Psoas muscle (tissue), 8 donors: ENCODE measurements around the gene CLASP1. TPM values are rescaled to one million over a fixed set of nuclear protein-coding genes. Genes with fewer than 3 reads are reported as not detected.
A peak's percentile ranks its signal among the peaks of the same experiment; 100 is the strongest.
"Not testable (repeated sequence)": the region's sequence is repeated elsewhere in the genome, so short reads cannot be mapped to it uniquely, and the experiment has no call there.

Experiments used
- ATAC-seq, 4 donors: fragments of 200-7000 bp; cut with Tn5 transposase; one replicate each; pipeline ENCODE4 v1.9.1; 2020; ENCODE audit warnings: moderate library complexity in 3 of 4, mild to moderate bottlenecking in 2 of 4
- DNase-seq, 2 donors: peaks; one replicate each; pipeline ENCODE4 v3.0.0-alpha.2; 2020
- H3K27ac ChIP-seq: fragments of 200-600 bp; one replicate; pipeline ENCODE4 v1.8.0; 2022
- H3K27me3 ChIP-seq, 3 donors: fragments of 200-600 bp in 1 of 3; one replicate each; pipeline versions ENCODE4 v1.6.1 to v1.8.0; 2013 to 2022; ENCODE audit warnings: low read length in 2 of 3, mild to moderate bottlenecking in 2 of 3, moderate library complexity in 1 of 3; ENCODE audit not compliant: insufficient read depth in 3 of 3
- H3K36me3 ChIP-seq, 2 donors: fragments of 200-600 bp in 1 of 2; one replicate each; pipeline versions ENCODE4 v1.6.1 to v1.8.0; 2013 to 2022; ENCODE audit warnings: low read depth in 1 of 2, mild to moderate bottlenecking in 1 of 2, moderate library complexity in 1 of 2; ENCODE audit not compliant: insufficient read depth in 1 of 2
- H3K4me1 ChIP-seq: fragments of 200-600 bp; one replicate; pipeline ENCODE4 v1.8.0; 2022
- H3K4me3 ChIP-seq: fragments of 200-600 bp; one replicate; pipeline ENCODE4 v1.8.0; 2022; ENCODE audit warnings: mild to moderate bottlenecking
- H3K9me3 ChIP-seq: fragments of 200-600 bp; one replicate; pipeline ENCODE4 v1.8.0; 2022
- WGBS, 3 donors: extraction: QIAGEN DNeasy Blood & Tissue Kit; methylation state at CpG; one replicate each; pipeline versions ENCODE4 v1.1.6 to v1.1.7; 2013; 5-methylcytosine and 5-hydroxymethylcytosine counted together
- intact Hi-C, 2 donors: fragments of 100-400 bp; cut with DNase I; formaldehyde crosslinking; loops; one replicate each; pipeline versions ENCODE4 v1.11.0 to v1.14.2; 2022
- polyA plus RNA-seq, 3 donors: library from polyadenylated mRNA; stranded (reverse); fragments of 200-250 nt; gene quantifications; one replicate each; pipeline ENCODE4 v1.2.3, GENCODE V29; 2013
- total RNA-seq, 4 donors: library from RNA; stranded (reverse); fragmentation: NEBNext Ultra II Directional in 2 of 4; extraction: Animal tissue kit (Norgen Biotek cat#: 25700) in 2 of 4; gene quantifications; one replicate each; pipeline versions ENCODE4 v1.2.1 to v1.2.4, GENCODE V29; 2021 to 2023
- TF ChIP-seq, protein P1 (sequence below): fragments of 200-600 bp; IDR thresholded peaks from one replicate; pipeline ENCODE4 v1.8.0; 2022; ENCODE audit warnings: antibody characterized with exemption
- donor health status: healthy with polysubstance abuse.
- donor health status: DM: no; HTN: no; CAD: no; lungs with moderate emphysema.
- donor health status: Bipolar disorder and iron deficiency.
- donor health status: healthy.
- donor health status: DM: yes; HTN: yes; CAD: no.
- donor health status: DM: no; HTN: no; CAD: no.
- donor health status: DM: no; HTN: no; CAD: no.
- donor health status: DM: yes; HTN: yes; CAD: no.

CLASP1 gene
- total and polyA plus RNA-seq, 7 donors = 11.6 to 60.7 (median 38.8) TPM

DNA sequence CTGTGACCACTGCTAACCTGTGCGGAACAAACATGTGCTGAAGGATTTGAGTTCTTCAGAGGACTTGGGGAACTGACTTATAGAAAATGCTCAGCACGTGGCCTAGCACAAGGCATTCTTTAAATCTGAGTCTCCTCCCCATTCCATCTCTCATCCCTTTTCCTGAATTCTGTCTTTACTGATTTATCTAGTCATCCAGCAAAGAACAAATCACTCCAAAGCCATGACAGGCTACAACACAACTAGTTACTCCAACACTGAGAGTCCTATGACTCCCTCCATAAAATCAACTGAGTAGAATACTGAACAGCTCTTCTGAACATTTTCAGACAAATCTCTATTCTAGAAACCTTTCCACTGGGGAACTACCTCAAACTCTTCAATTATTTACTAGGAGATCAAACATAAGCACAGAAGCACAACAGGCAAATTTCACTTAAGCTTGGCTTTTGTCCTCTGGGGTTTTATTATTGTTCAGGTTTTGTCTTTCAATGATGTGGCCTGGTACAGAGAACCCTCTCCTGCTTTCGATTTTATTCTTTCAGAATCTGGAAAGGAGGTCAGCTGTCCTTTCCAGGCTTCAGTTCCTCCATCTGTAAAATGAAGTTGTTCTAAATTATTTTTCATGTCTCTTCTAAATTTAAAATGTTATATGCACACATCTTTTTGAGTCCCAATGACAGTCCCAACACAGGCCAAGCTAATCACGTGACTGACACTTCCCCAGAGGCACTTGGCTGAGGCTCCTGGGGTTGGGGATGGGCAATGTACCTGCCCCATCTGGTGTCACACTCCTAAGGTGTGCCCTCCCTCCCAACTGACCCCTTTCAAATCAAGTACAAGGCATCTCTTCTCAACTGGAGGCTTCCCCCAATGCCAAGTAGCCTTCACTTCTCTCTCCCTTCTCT lies 86.7 kb downstream of the CLASP1 start:
- TF ChIP-seq, protein P1, sequence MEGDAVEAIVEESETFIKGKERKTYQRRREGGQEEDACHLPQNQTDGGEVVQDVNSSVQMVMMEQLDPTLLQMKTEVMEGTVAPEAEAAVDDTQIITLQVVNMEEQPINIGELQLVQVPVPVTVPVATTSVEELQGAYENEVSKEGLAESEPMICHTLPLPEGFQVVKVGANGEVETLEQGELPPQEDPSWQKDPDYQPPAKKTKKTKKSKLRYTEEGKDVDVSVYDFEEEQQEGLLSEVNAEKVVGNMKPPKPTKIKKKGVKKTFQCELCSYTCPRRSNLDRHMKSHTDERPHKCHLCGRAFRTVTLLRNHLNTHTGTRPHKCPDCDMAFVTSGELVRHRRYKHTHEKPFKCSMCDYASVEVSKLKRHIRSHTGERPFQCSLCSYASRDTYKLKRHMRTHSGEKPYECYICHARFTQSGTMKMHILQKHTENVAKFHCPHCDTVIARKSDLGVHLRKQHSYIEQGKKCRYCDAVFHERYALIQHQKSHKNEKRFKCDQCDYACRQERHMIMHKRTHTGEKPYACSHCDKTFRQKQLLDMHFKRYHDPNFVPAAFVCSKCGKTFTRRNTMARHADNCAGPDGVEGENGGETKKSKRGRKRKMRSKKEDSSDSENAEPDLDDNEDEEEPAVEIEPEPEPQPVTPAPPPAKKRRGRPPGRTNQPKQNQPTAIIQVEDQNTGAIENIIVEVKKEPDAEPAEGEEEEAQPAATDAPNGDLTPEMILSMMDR = no peak
- ATAC-seq (no peak), DNase-seq (no peak)
- Histone ChIP-seq H3K4me3 (no peak overlapping the region), H3K27ac (peak overlapping the region; percentile 56), H3K36me3 (no peaks in the 10 kb centered on the region), H3K9me3 (no peaks in the 10 kb centered on the region), H3K4me1 (peaks cover 85% of the 10 kb centered on the region), H3K27me3 (no peaks in the 10 kb centered on the region)
- WGBS, 3 donors = 52 to 75% (median 58%) methylated on average over 4 of the region's 4 CpGs
- intact Hi-C loops = no loop called here

DNA sequence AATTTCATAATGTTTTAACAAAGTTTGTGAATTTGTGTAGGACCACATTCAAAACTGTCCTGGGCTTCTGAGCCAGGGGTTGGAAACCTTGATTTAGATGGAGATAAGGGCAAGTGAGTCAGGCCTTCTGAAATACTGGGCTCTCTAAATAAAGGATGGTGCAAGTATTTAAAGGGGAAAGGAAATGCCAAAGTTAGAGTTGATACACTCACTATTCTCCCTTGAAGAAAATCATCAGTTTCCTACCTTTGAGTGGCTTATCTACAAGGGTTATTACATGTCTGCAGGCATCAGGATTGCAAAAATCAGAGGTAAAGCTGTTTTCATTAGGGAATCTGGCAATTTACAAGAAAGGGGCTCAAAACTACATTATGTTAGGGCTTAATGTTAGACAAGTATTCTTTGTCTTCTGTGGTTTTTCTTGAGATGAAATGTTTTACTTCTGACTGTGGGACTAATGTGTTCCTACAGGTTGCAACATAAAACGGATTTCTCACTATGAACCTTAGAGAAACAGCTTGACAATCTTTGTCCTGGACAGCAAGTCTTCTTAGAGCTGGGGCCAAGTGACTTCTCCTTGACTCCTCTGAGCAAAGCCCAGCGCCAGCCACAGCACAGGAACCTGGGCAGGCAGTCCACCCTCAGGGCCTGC lies 87.5 kb downstream of the CLASP1 start:
- Histone ChIP-seq H3K27ac (peak overlapping the region; percentile 56), H3K9me3 (no peaks in the 10 kb centered on the region), H3K36me3 (no peaks in the 10 kb centered on the region), H3K4me3 (no peak overlapping the region), H3K27me3 (no peaks in the 10 kb centered on the region), H3K4me1 (peaks cover 85% of the 10 kb centered on the region)
- 43 to 89% (median 71%) methylated on average over 2 of the region's 2 CpGs for WGBS, 3 donors
- intact Hi-C loops = no loop called here
- peak in 1 of 4 donors; percentile 13 for ATAC-seq
- TF ChIP-seq, protein P1 = no peak
- no peak for DNase-seq

GRCh38 chr2:121558329-121558728 lies 90.9 kb downstream of the CLASP1 start:
- Histone ChIP-seq H3K4me1 (peaks cover 79% of the 10 kb centered on the region), H3K9me3 (no peaks in the 10 kb centered on the region), H3K27me3 (no peaks in the 10 kb centered on the region), H3K36me3 (no peaks in the 10 kb centered on the region), H3K4me3 (no peak overlapping the region), H3K27ac (no peak overlapping the region)
- DNase-seq (no peak), ATAC-seq (no peak)
- intact Hi-C loops = no loop called here
- TF ChIP-seq, protein P1 = no peak
- WGBS, 3 donors = 74 to 89% (median 76%) methylated on average over 7 of the region's 7 CpGs

- H3K9me3 ChIP-seq = peaks cover 3% of the 10 kb centered on the region
- H3K4me1 ChIP-seq = peaks cover 65% of the 10 kb centered on the region
- TF ChIP-seq, protein P1 = no peak
- intact Hi-C loops = no loop called here
- no peaks in the 10 kb centered on the region for H3K27me3 ChIP-seq
- ATAC-seq (peak in 3 of 4 donors; percentile 30 to 56 (median 47)), DNase-seq (no peak)
- 43 to 76% (median 45%) methylated on average over 7 of the region's 7 CpGs for WGBS, 3 donors
- H3K4me3 ChIP-seq = no peak overlapping the region
- H3K36me3 ChIP-seq = no peaks in the 10 kb centered on the region
- peak overlapping the region; percentile 5 for H3K27ac ChIP-seq
These were observed 94.3 kb downstream of the CLASP1 start for GRCh38 chr2:121555008-121555407.

DNA sequence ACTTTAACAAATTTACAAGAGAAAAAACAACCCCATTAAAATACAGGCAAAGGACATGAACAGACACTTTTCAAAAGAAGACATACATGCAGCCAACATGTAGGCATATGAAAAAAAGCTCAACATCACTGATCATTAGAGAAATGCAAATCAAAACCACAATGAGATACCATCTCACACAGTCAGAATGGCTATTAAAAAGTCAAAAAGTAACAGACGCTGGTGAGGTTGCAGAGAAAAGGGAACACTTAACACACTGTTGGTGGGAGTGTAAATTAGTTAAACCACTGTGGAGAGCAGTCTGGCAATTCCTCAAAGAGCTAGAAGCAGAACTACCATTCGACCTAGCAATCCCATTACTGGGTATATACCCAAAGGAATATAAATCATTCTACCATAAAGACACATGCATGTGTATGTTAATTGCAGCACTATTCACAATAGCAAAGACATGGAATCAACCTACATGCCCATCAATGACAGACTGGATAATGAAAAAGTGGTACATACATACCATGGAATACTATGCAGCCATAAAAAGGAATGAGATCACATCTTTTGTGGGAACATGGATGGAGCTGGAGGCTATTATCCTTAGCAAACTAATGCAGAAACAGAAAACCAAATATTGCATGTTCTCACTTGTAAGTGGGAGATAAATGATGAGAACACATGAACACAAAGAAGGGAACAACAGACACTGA lies 96.6 kb downstream of the CLASP1 start:
- H3K4me1 ChIP-seq = peaks cover 51% of the 10 kb centered on the region
- WGBS, 3 donors = 71 to 80% (median 74%) methylated on average over 2 of the region's 2 CpGs

More for the DNA sequence above, 96.6 kb downstream of the CLASP1 start:
- H3K4me3 ChIP-seq, DNase-seq, ATAC-seq, H3K27ac ChIP-seq, intact Hi-C loops, H3K36me3 ChIP-seq, H3K27me3 ChIP-seq, H3K9me3 ChIP-seq: not testable (repeated sequence)
